ENCODE results near the gene TFDP1. TPM values are rescaled to one million over a fixed set of nuclear protein-coding genes. Genes with fewer than 3 reads are reported as not detected.

Gene TFDP1
- total RNA-seq, 1 donor from 2014 or later = 119 TPM

Other genes with a start within 250 kb of the TFDP1 start
- not detected in 2 replicates for gene GRTP1, start 220.6 kb upstream of the TFDP1 start, total RNA-seq
- gene ADPRHL1, start 131.3 kb upstream of the TFDP1 start, total RNA-seq = 1.2 and 1.5 TPM in 2 replicates
- 22.7 and 28.8 TPM in 2 replicates for gene DCUN1D2, start 94.0 kb upstream of the TFDP1 start, total RNA-seq
- not detected in 2 replicates for gene ATP4B, start 73.4 kb downstream of the TFDP1 start, total RNA-seq
- gene GRK1, start 82.5 kb downstream of the TFDP1 start, total RNA-seq = 0.05 TPM in 2 replicates
- 2.3 TPM in 2 replicates for gene TMEM255B, start 174.5 kb downstream of the TFDP1 start, total RNA-seq

Data from T-helper 1 cell treated with Interleukin-12 subunit alpha and Interleukin-12 subunit beta and Interleukin-4 antibody, amounts not matched to agents 30 ng/mL and 1 ng/mL, for 36 hours (primary cell).